ENCODE measurements around the gene SORCS2.

DNA sequence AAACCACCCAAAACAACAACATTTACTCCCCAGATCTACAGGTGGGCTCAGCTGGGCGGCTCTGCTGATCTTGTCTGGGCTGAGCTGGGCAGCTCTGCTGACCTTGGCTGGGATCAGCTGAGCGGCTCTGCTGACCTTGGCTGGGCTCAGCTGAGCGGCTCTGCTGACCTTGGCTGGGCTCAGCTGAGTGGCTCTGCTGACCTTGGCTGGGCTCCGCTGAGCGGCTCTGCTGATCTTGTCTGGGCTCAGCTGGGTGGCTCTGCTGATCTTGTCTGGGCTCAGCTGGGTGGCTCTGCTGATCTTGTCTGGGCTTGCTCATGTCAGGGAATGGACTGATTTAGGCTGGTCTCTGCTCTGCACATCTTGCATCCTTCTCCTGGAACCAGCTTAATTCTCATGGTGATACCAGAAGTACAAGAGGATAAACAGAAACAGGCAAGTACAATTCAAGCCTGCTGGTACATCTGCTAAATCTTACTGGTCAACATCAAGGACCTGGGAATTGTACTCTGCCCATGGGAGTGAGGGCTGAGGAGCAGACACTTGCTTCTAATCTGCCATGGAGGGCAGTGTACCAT lies 490.9 kb downstream of the SORCS2 start:
- TF ChIP-seq, protein P1, sequence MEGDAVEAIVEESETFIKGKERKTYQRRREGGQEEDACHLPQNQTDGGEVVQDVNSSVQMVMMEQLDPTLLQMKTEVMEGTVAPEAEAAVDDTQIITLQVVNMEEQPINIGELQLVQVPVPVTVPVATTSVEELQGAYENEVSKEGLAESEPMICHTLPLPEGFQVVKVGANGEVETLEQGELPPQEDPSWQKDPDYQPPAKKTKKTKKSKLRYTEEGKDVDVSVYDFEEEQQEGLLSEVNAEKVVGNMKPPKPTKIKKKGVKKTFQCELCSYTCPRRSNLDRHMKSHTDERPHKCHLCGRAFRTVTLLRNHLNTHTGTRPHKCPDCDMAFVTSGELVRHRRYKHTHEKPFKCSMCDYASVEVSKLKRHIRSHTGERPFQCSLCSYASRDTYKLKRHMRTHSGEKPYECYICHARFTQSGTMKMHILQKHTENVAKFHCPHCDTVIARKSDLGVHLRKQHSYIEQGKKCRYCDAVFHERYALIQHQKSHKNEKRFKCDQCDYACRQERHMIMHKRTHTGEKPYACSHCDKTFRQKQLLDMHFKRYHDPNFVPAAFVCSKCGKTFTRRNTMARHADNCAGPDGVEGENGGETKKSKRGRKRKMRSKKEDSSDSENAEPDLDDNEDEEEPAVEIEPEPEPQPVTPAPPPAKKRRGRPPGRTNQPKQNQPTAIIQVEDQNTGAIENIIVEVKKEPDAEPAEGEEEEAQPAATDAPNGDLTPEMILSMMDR (IDR thresholded peaks at IDR 0.05; ENCODE audit: low read depth, low read length): no peak
- TF ChIP-seq EZH2phosphoT487 (IDR thresholded peaks at IDR 0.05; ENCODE audit: low read depth): no peak
